H9 (cell line): ENCODE results near the gene TRAPPC4. TPM values are rescaled to one million over a fixed set of nuclear protein-coding genes. Genes with fewer than 3 reads are reported as not detected.

Experiments
- DNase-seq: peaks from one replicate; pipeline ENCODE4 v3.0.0-alpha.2; 2017
- H2AFZ ChIP-seq: one replicate; pipeline ENCODE4 v1.6.1; 2013; ENCODE audit warnings: mild to moderate bottlenecking, low read length, control low read depth, moderate library complexity
- H2AK5ac ChIP-seq: 2 replicates; pipeline ENCODE4 v1.6.1; 2013; ENCODE audit warnings: low read length, control low read depth, mixed read lengths; ENCODE audit not compliant: insufficient read length
- H2BK120ac ChIP-seq: one replicate; pipeline ENCODE4 v1.6.1; 2013; ENCODE audit warnings: low read depth, mild to moderate bottlenecking, low read length, control low read depth, inconsistent platforms; ENCODE audit not compliant: poor library complexity, severe bottlenecking
- H2BK12ac ChIP-seq: 2 replicates; pipeline ENCODE4 v1.6.1; 2013; ENCODE audit warnings: low read length, control low read depth, mixed read lengths, low read depth; ENCODE audit not compliant: insufficient read length
- H2BK15ac ChIP-seq: 2 replicates; pipeline ENCODE4 v1.6.1; 2013; ENCODE audit warnings: low read depth, low read length, control low read depth
- H2BK20ac ChIP-seq: one replicate; pipeline ENCODE4 v1.6.1; 2013; ENCODE audit warnings: low read depth, mild to moderate bottlenecking, low read length, control low read depth, inconsistent platforms; ENCODE audit not compliant: poor library complexity, severe bottlenecking
- H2BK5ac ChIP-seq: 2 replicates; pipeline ENCODE4 v1.6.1; 2013; ENCODE audit warnings: low read length, control low read depth, mixed read lengths; ENCODE audit not compliant: insufficient read length
- H3K14ac ChIP-seq: 2 replicates; pipeline ENCODE4 v1.6.1; 2013; ENCODE audit warnings: low read length, control low read depth; ENCODE audit not compliant: insufficient read depth
- H3K18ac ChIP-seq: 2 replicates; pipeline ENCODE4 v1.6.1; 2013; ENCODE audit warnings: low read depth, mild to moderate bottlenecking, mixed read lengths, low read length, control low read depth; ENCODE audit not compliant: insufficient read length
- H3K23ac ChIP-seq: 2 replicates; pipeline ENCODE4 v1.6.1; 2013; ENCODE audit warnings: low read length, control low read depth, mixed read lengths, low read depth; ENCODE audit not compliant: insufficient read length
- H3K23me2 ChIP-seq: 2 replicates; pipeline ENCODE4 v1.6.1; 2013; ENCODE audit warnings: low read depth, mild to moderate bottlenecking, mixed read lengths, low read length, control low read depth; ENCODE audit not compliant: insufficient read length, poor library complexity, severe bottlenecking
- H3K27ac ChIP-seq: 2 replicates; pipeline ENCODE4 v1.5.1; 2013; ENCODE audit warnings: low read length, control low read depth, mixed read lengths, low read depth; ENCODE audit not compliant: insufficient read length
- H3K27me3 ChIP-seq: 2 replicates; pipeline ENCODE4 v1.6.1; 2013; ENCODE audit warnings: low read length, control low read depth, inconsistent platforms; ENCODE audit not compliant: insufficient read depth
- H3K4ac ChIP-seq: 2 replicates; pipeline ENCODE4 v1.6.1; 2013; ENCODE audit warnings: low read depth, mild to moderate bottlenecking, control low read depth, inconsistent platforms, low read length, moderate library complexity
- H3K4me1 ChIP-seq: 2 replicates; pipeline ENCODE4 v1.6.1; 2013; ENCODE audit warnings: low read length, control low read depth, inconsistent platforms; ENCODE audit not compliant: insufficient read depth
- H3K4me2 ChIP-seq: 2 replicates; pipeline ENCODE4 v1.6.1; 2013; ENCODE audit warnings: low read length, control low read depth, mixed read lengths; ENCODE audit not compliant: insufficient read length, insufficient read depth
- H3K56ac ChIP-seq: 2 replicates; pipeline ENCODE4 v1.6.1; 2013; ENCODE audit warnings: low read depth, mild to moderate bottlenecking, mixed read lengths, low read length, control low read depth; ENCODE audit not compliant: insufficient read length
- H3K79me1 ChIP-seq: 2 replicates; pipeline ENCODE4 v1.6.1; 2013; ENCODE audit warnings: low read depth, mild to moderate bottlenecking, moderate library complexity, low read length, control low read depth, inconsistent platforms; ENCODE audit not compliant: insufficient read depth, poor library complexity, severe bottlenecking
- H3K79me2 ChIP-seq: 2 replicates; pipeline ENCODE4 v1.6.1; 2013; ENCODE audit warnings: low read length, control low read depth, inconsistent platforms; ENCODE audit not compliant: insufficient read depth
- H3K9ac ChIP-seq: 2 replicates; pipeline ENCODE4 v1.6.1; 2013; ENCODE audit warnings: low read length, control low read depth, mixed read lengths; ENCODE audit not compliant: insufficient read length; ENCODE audit errors: extremely low read depth
- H3K9me3 ChIP-seq: one replicate; pipeline ENCODE4 v1.6.1; 2013; ENCODE audit warnings: low read depth, low read length, inconsistent platforms; ENCODE audit not compliant: control insufficient read depth
- H3T11ph ChIP-seq: one replicate; pipeline ENCODE4 v1.6.1; 2013; ENCODE audit warnings: mild to moderate bottlenecking, low read length, control low read depth, inconsistent platforms
- H4K20me1 ChIP-seq: one replicate; pipeline ENCODE4 v1.6.1; 2013; ENCODE audit not compliant: control insufficient read depth, insufficient read length, insufficient read depth
- H4K5ac ChIP-seq: 2 replicates; pipeline ENCODE4 v1.6.1; 2013; ENCODE audit warnings: low read depth, mild to moderate bottlenecking, mixed read lengths, low read length, control low read depth; ENCODE audit not compliant: insufficient read length
- H4K8ac ChIP-seq: replicated peaks from 2 replicates; pipeline ENCODE4 v1.6.1; 2013; ENCODE audit warnings: low read length, control low read depth, mixed read lengths, low read depth; ENCODE audit not compliant: insufficient read length
- H4K91ac ChIP-seq: 2 replicates; pipeline ENCODE4 v1.6.1; 2013; ENCODE audit warnings: low read depth, mild to moderate bottlenecking, moderate library complexity, mixed read lengths, low read length, control low read depth; ENCODE audit not compliant: insufficient read length
- H3K27ac Mint-ChIP-seq, 3 experiments: 2 replicates in 2 of 3; 3 replicates in 1 of 3; pipeline ENCODE4 v1.8.0; 2020 to 2021; ENCODE audit warnings: mixed read lengths in 3 of 3, mild to moderate bottlenecking in 1 of 3, moderate library complexity in 1 of 3
- H3K27me3 Mint-ChIP-seq: 2 replicates; pipeline ENCODE4 v1.8.0; 2021; ENCODE audit warnings: low read depth, mild to moderate bottlenecking, moderate library complexity, mixed read lengths
- H3K36me3 Mint-ChIP-seq, 3 experiments: 2 replicates in 2 of 3; 3 replicates in 1 of 3; pipeline ENCODE4 v1.8.0; 2020 to 2021; ENCODE audit warnings: low read depth in 3 of 3, mixed read lengths in 3 of 3; ENCODE audit not compliant: insufficient read depth in 1 of 3
- H3K4me1 Mint-ChIP-seq, 2 experiments: 2 replicates each; pipeline ENCODE4 v1.8.0; 2020; ENCODE audit warnings: mixed read lengths in 2 of 2
- H3K4me3 Mint-ChIP-seq, 2 experiments: 2 replicates in 1 of 2; 3 replicates in 1 of 2; pipeline ENCODE4 v1.8.0; 2020 to 2021; ENCODE audit warnings: mild to moderate bottlenecking in 2 of 2, mixed read lengths in 2 of 2, moderate library complexity in 1 of 2
- H3K9me3 Mint-ChIP-seq, 2 experiments: 2 replicates in 1 of 2; 3 replicates in 1 of 2; pipeline ENCODE4 v1.8.0; 2020; ENCODE audit warnings: mild to moderate bottlenecking in 2 of 2, mixed read lengths in 2 of 2, moderate library complexity in 1 of 2
- WGBS: extraction: QIAGEN DNeasy Blood & Tissue Kit; methylation state at CpG from one replicate; pipeline ENCODE4 v1.1.7; 2013; ENCODE audit warnings: missing lambda C conversion rate, low lambda C conversion rate, mixed read lengths; ENCODE audit not compliant: insufficient read length; ENCODE audit errors: extremely low coverage; 5-methylcytosine and 5-hydroxymethylcytosine counted together
- total RNA-seq: library from RNA; stranded (reverse); gene quantifications from 2 replicates; pipeline ENCODE4 v1.2.1, GENCODE V29; 2021
- TF ChIP-seq, protein P1 (sequence below): fragments of 200-600 bp; sonication (generic); conservative IDR thresholded peaks from 3 replicates; pipeline ENCODE4 v1.8.0; 2021; ENCODE audit warnings: antibody characterized with exemption, mild to moderate bottlenecking

TRAPPC4 gene
- total RNA-seq, 1 experiment from 2014 or later: 82.8 TPM

DNA sequence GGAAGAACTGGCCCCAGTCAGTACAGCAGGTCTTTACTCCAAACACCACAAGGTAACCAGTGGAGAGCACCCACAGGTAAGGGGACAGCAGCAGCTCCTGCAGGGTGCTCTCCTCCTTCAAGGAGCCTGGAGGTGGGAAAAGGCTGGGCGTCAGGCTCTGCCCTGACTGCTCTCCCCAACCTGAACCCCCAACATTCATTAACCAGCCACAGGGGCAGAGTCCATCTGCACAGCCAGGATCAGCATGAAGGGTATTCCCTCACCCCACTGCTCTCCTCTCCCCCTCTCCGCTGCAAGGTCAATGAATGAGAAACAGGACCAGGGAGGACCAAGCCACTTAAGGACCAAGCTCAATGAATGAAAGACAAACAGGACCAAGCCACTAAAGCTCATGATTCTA is 8.4 kb downstream of the TRAPPC4 start:
- TF ChIP-seq, protein P1, sequence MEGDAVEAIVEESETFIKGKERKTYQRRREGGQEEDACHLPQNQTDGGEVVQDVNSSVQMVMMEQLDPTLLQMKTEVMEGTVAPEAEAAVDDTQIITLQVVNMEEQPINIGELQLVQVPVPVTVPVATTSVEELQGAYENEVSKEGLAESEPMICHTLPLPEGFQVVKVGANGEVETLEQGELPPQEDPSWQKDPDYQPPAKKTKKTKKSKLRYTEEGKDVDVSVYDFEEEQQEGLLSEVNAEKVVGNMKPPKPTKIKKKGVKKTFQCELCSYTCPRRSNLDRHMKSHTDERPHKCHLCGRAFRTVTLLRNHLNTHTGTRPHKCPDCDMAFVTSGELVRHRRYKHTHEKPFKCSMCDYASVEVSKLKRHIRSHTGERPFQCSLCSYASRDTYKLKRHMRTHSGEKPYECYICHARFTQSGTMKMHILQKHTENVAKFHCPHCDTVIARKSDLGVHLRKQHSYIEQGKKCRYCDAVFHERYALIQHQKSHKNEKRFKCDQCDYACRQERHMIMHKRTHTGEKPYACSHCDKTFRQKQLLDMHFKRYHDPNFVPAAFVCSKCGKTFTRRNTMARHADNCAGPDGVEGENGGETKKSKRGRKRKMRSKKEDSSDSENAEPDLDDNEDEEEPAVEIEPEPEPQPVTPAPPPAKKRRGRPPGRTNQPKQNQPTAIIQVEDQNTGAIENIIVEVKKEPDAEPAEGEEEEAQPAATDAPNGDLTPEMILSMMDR: no peak
- Histone ChIP-seq H4K8ac (no peak overlapping the region), H3K9ac (no peak overlapping the region), H3K4me1 (peaks cover 8% of the 10 kb centered on the region; the same call in 1 of the 2 replicates), H3K14ac (no peak overlapping the region), H2BK20ac (no peak overlapping the region), H3K4ac (no peak overlapping the region), H4K5ac (no peak overlapping the region), H2BK15ac (no peak overlapping the region), H2BK12ac (no peak overlapping the region), H4K91ac (no peak overlapping the region), H3K79me2 (no peaks in the 10 kb centered on the region), H3K23ac (no peak overlapping the region), H3K56ac (no peak overlapping the region), H2BK5ac (no peak overlapping the region), H3K27ac (no peak overlapping the region), H3K23me2 (peaks cover 14% of the 10 kb centered on the region), H2AK5ac (no peak overlapping the region), H2BK120ac (no peak overlapping the region), H3K79me1 (peaks cover 3% of the 10 kb centered on the region), H3K4me2 (no peak overlapping the region), H2AFZ (no peak overlapping the region), H3T11ph (no peak overlapping the region), H3K9me3 (no peaks in the 10 kb centered on the region), H3K27me3 (no peaks in the 10 kb centered on the region), H3K18ac (no peak overlapping the region), H4K20me1 (no peaks in the 10 kb centered on the region)
- H3K4me1 Mint-ChIP-seq: peaks cover 22 to 24% of the 10 kb centered on the region in 2 experiments
- DNase-seq: no peak
- H3K27ac Mint-ChIP-seq: no peak overlapping the region
- no peaks in the 10 kb centered on the region; the same call in 1 of the 2 replicates for H3K27me3 Mint-ChIP-seq
- H3K36me3 Mint-ChIP-seq: peaks cover 31 to 68% (median 61%) of the 10 kb centered on the region in 3 experiments
- H3K9me3 Mint-ChIP-seq: no peaks in the 10 kb centered on the region
- H3K4me3 Mint-ChIP-seq: no peak overlapping the region
- no CpG with 5 or more reads among the region's 2 CpGs for WGBS
